IPS DF 6.9 (cell line): Measurements from ENCODE around the gene MIDN.

ENCODE experiments used
- DNase-seq: peaks from one replicate; pipeline ENCODE4 v3.0.0-alpha.2; 2013; ENCODE audit warnings: low read depth, low spot score
- H3K27ac ChIP-seq: one replicate; pipeline ENCODE4 v1.5.1; 2013; ENCODE audit warnings: low read length, control low read depth
- H3K27me3 ChIP-seq: 2 replicates; pipeline ENCODE4 v1.6.1; 2013; ENCODE audit warnings: mild to moderate bottlenecking, low read length; ENCODE audit not compliant: control insufficient read depth, insufficient read depth
- H3K36me3 ChIP-seq: 2 replicates; pipeline ENCODE4 v1.6.1; 2013; ENCODE audit warnings: low read length; ENCODE audit not compliant: control insufficient read depth, insufficient read depth
- H3K4me1 ChIP-seq: 2 replicates; pipeline ENCODE4 v1.6.1; 2013; ENCODE audit warnings: low read length; ENCODE audit not compliant: control insufficient read depth, insufficient read depth
- H3K4me3 ChIP-seq: 2 replicates; pipeline ENCODE4 v1.5.1; 2013; ENCODE audit warnings: mild to moderate bottlenecking, low read length
- H3K9me3 ChIP-seq: 2 replicates; pipeline ENCODE4 v1.6.1; 2013; ENCODE audit warnings: low read length, inconsistent platforms; ENCODE audit not compliant: control insufficient read depth, insufficient read depth
- WGBS: extraction: QIAGEN DNeasy Blood & Tissue Kit; methylation state at CpG from one replicate; pipeline ENCODE4 v1.1.7; 2013; ENCODE audit warnings: mixed read lengths, missing lambda C conversion rate; ENCODE audit not compliant: insufficient read length, insufficient coverage; 5-methylcytosine and 5-hydroxymethylcytosine counted together

MIDN gene

DNA sequence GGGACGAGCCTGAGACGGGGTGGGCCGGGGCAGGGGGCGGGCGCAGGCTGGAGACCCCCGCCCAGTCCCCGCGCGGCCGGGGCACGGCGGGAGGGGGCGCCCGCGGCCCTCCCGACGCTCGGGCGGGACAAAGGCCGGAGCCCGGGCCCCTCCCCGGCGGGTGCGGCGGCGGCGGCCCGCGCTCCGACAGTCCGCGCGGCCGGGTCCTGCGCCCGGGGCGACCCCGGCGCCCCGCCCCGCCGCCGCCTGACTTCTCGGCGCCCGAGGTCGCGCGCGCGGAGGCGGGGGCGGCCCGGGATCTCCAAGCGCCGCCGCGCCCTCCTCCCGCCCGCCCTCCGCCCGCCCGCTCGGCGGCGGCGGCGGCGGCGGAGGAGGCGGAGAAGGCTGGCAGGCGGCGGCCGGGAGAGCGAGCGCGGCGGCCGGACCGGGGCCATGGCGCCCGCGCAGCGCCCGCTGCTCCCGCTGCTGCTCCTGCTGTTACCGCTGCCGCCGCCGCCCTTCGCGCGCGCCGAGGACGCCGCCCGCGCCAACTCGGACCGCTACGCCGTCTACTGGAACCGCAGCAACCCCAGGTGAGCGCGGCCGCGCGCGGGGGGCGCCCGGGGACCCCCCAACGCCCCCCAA is 37.5 kb downstream of the MIDN start, which contains the start of gene EFNA2:
EFNA2 (plus strand) TSS at position 137 of the 624 bp plus-strand sequence; CDS start at position 433, 296 bp downstream.
- Histone ChIP-seq H3K4me3 (peak within 1 kb of the TSS; percentile 49; the same call in 1 of the 2 replicates), H3K9me3 (no peaks in the 10 kb centered on the region), H3K27me3 (peaks cover 5% of the 10 kb centered on the region; the same call in 1 of the 2 replicates), H3K36me3 (peaks cover 2% of the 10 kb centered on the region; the same call in 1 of the 2 replicates), H3K4me1 (no peaks in the 10 kb centered on the region; the same call in 1 of the 2 replicates), H3K27ac (no peak within 1 kb of the TSS)
- WGBS, result no CpG with 5 or more reads among the region's 113 CpGs
- DNase-seq, result no peak

DNA sequence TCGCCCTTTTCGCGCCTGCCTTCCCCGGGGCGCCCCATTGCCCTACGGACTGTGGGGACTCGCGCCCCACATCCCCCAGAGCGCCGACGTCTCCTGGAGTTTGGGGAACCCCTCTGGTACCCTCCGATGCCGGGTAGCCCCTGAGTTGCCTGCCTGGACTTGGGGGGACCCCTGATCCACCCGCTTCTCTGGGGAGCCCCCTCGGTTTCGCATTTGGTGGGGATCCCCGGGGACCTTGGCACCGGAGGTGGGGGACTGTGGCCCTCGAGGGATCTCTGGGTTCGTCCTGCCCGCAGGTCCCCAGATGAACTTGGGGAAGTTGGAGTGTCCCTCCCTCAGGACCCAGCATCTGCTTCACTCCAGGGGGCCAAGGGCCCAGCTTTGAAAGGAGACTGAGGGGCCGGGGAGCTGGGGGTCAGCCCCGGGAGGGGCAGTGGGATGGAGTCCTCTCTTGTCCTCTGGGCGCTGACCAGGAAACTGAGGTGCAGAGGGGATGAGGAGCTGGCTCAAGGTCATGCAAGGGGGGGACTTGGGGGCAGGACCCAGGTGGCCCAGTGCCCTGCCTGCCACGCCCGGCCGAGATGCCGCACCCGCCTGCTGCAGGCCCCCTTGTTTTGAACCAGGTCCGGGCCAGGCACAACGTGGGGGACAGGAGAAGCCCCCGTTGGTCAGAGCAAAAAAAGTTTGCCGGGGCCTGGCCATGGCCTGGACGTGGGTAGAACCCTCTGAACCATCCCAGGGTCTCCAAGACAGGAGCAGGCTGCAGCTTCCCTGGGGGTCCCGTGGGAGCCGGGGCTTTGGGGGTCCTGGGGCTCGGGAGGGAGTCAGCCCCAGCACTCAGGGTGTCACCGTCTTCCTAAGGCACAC is 38.3 kb downstream of the MIDN start:
- DNase-seq, result no peak
- Histone ChIP-seq H3K4me1 (no peaks in the 10 kb centered on the region; the same call in 1 of the 2 replicates), H3K36me3 (peaks cover 2% of the 10 kb centered on the region; the same call in 1 of the 2 replicates), H3K27ac (no peak overlapping the region), H3K9me3 (no peaks in the 10 kb centered on the region), H3K4me3 (peak overlapping the region; percentile 49; the same call in 1 of the 2 replicates), H3K27me3 (peaks cover 5% of the 10 kb centered on the region; the same call in 1 of the 2 replicates)
- WGBS, result no CpG with 5 or more reads among the region's 38 CpGs

DNA sequence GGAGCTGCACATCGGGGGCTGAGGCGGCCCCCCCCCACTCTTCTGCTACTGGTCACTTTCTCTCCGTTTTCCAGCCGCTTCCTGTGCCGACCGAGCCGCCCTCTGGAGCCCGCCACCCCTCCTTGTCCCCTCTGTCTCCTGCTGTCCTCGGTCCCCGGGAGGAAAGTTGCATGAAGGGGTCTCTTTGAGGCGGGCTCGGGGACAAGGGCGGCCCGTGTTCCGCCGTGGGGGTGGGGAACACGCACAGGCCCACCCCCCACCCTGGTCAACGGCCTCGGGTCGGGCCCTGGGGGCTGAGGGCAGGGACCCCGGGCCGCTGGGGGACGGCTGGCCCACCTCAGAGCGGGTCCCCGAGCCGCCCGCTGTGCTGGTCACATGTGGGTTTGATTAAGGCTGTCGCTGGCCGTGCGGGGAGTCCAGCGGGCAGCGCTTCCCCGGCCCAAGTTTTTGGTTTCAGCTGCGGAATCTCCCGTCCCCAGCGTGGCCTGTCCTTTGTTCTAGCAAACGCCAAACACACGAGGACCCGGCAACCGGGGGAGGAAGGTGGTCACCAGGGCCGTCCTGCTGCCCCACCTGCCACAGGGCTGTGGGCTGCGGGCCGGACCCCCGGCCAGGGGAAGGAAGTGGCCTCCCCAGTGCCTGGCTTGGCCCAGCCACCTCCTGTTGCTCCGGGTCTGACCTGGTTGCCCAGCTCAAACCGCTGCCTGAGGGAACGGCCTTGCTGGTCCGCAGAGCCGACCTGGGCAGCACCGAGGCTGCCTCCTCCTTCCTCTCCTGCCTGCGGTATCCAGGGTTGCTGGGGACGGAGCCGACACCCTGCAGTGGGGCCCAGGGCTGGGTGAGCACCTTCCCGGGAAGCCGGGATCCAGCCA is 39.2 kb downstream of the MIDN start:
- no peak overlapping the region for H3K4me3 ChIP-seq
- peaks cover 2% of the 10 kb centered on the region; the same call in 1 of the 2 replicates for H3K36me3 ChIP-seq
- no CpG with 5 or more reads among the region's 55 CpGs for WGBS
- peaks cover 5% of the 10 kb centered on the region; the same call in 1 of the 2 replicates for H3K27me3 ChIP-seq
- DNase-seq, result no peak
- no peak overlapping the region for H3K27ac ChIP-seq
- no peaks in the 10 kb centered on the region; the same call in 1 of the 2 replicates for H3K4me1 ChIP-seq
- no peaks in the 10 kb centered on the region for H3K9me3 ChIP-seq

DNA sequence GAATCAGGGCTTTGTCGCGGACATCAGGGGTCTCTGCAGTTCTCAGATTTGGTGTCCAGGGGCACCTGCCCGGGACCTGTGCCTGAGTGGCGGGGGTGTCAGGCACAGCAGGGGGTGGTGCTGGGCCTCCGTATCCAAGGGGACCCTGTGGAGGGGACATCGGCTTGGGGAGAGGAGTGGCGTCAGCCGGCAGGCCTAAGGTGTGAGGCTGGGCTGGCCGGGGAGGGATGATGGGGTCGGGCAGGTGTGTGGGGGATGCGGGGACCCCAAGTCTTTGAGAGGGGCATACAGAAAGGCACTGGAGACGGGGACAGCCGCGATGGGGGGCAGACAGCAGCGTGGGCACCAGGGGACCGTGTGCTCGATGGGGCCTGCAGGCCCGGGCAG is 39.8 kb downstream of the MIDN start:
- H3K27me3 ChIP-seq, result peaks cover 5% of the 10 kb centered on the region; the same call in 1 of the 2 replicates
- DNase-seq, result no peak
- H3K27ac ChIP-seq, result no peak overlapping the region
- H3K36me3 ChIP-seq, result peaks cover 2% of the 10 kb centered on the region; the same call in 1 of the 2 replicates
- no peaks in the 10 kb centered on the region; the same call in 1 of the 2 replicates for H3K4me1 ChIP-seq
- H3K9me3 ChIP-seq, result no peaks in the 10 kb centered on the region
- no CpG with 5 or more reads among the region's 18 CpGs for WGBS
- H3K4me3 ChIP-seq, result no peak overlapping the region

DNA sequence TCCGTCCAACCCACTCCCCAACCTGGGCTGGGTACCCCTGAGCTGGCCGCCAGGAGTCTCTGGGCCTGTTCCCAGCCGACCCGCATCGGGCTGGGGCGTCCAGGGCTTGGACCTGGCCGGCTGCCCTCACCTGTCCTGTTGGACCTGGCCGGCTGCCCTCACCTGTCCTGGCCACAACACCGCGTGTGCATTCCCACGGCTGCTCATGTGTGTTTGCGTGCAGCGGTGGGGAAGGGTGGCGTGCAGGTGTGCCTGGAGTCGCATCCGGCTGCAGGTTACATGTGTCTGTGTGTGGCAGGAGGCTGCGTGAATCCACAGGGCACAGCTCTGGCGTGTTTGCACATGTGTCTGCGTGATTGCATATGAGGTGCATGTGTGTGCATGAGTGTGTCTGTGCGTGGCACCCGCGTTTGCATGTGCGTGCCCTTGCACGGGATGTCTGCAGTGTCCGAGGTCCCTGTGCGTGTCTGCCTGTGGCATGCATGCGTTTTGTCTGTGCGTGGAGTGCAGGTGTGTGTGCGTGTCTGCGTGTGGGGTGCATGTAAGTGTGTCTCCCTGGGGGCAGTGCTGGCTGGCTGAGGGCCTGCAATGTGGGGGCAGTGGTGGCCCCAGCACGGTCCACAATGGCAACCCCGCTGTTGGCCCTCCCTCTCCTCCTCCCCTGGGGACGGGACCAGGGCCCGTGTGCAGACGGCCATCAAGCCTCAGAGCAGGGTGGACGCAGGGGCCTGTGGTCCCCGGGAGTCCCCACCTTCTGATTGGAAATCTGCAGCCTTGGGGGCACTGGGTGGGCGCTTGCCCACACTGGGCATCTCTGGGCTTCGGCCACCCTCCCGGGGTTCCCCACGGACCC is 40.7 kb downstream of the MIDN start:
- no CpG with 5 or more reads among the region's 41 CpGs for WGBS
- Histone ChIP-seq H3K4me3 (no peak overlapping the region), H3K27me3 (peaks cover 5% of the 10 kb centered on the region; the same call in 1 of the 2 replicates), H3K4me1 (no peaks in the 10 kb centered on the region; the same call in 1 of the 2 replicates), H3K27ac (no peak overlapping the region), H3K9me3 (no peaks in the 10 kb centered on the region), H3K36me3 (no peaks in the 10 kb centered on the region; the same call in 1 of the 2 replicates)
- no peak for DNase-seq

DNA sequence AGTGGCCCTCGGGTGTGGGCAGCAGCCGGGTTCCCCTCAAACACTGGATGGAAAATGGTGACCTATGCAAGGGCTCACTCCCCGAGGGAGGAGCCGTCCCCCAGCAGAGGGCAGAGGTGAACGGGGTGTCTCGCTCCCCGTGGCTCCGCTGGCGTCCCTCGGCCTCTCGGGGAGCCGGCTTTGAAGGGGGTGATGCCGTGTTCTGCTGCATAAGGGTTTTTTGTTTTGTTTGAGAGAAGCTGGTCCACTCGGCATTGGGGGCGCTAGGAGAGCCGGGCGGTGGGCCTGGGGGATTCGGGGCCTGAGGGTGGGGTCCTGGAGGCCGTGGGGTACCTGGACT is 41.3 kb downstream of the MIDN start:
- Histone ChIP-seq H3K27me3 (peaks cover 4% of the 10 kb centered on the region; the same call in 1 of the 2 replicates), H3K4me1 (no peaks in the 10 kb centered on the region; the same call in 1 of the 2 replicates), H3K27ac (no peak overlapping the region), H3K4me3 (no peak overlapping the region), H3K36me3 (no peaks in the 10 kb centered on the region; the same call in 1 of the 2 replicates), H3K9me3 (no peaks in the 10 kb centered on the region)
- no peak for DNase-seq
- WGBS, result no CpG with 5 or more reads among the region's 19 CpGs

DNA sequence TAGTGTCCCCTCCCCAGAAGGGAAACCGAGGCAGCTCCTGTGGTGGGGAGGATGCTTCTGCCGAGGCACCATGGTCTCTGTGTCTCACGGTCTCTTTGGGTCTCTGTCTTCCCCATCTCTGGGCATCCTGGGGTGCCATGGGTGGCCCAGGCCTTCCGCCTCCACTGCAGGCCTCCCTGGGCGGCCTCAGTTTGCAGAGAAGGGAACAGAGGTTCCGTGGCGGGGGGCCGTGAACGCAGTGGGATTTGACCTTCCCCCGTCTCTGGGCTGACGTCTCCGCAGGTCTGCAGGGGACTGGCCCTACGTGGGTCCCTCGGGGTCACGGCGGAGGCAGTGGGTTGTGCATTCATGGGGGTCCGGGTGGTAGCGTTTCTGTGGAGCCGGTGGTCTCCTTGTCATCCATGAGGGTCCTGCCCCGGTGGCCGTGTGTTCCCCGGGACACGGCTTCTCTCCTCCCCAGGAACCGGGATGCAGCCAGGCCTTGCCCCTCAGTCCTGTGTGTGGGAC is 41.9 kb downstream of the MIDN start:
- H3K4me1 ChIP-seq, result no peaks in the 10 kb centered on the region; the same call in 1 of the 2 replicates
- DNase-seq, result no peak
- H3K36me3 ChIP-seq, result no peaks in the 10 kb centered on the region; the same call in 1 of the 2 replicates
- no peak overlapping the region for H3K27ac ChIP-seq
- H3K4me3 ChIP-seq, result no peak overlapping the region
- H3K9me3 ChIP-seq, result no peaks in the 10 kb centered on the region
- WGBS, result no CpG with 5 or more reads among the region's 24 CpGs
- H3K27me3 ChIP-seq, result peaks cover under 1% of the 10 kb centered on the region; the same call in 1 of the 2 replicates

DNA sequence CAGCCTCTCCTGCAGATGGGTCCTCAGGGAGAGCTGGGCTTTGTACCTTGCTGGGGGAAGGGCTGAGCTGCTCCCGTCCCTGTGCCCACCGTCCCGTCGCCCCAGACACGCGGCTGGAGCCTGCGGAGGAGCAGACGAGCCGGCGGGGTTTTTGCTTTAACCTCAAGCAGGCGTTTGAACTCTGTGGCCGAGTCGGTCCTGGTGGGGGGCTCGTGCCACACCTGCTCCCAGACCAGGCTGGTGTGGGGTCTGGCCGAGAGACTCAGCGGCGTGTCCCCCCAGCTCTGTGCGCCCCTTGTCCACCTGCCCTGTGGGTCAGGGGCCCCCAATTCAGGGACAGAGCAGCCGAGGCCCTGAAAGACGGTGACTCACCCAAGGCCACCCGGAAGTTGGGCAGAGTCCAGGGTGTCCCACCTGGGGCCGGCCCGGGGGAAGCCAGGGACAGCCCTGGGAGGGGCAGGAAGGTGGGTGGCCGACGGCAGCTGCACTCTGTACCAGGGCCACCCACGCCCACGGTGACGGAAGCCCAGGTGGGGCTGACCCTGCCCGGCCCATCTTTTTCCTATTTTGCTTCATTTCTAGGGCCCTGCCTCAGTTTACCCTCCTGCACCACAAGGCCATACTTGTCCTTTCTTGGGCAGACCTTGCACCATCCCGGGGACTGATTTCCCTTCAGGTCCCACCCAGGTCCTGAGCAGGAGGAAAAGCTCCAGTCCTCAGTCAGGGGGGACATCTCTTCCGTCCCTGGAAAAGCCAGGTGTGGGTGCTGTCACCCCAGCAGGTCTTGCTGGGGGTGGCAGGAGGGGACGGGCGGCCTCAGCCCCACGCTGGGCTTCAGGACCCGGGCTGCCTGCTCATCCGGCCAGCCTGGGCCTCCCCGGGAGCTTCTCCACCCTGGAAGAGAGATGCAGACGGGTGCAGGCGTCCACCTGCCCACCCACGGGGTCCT is 42.6 kb downstream of the MIDN start:
- Histone ChIP-seq H3K27ac (no peak overlapping the region), H3K27me3 (no peaks in the 10 kb centered on the region), H3K4me3 (no peak overlapping the region), H3K36me3 (no peaks in the 10 kb centered on the region; the same call in 1 of the 2 replicates), H3K9me3 (no peaks in the 10 kb centered on the region), H3K4me1 (no peaks in the 10 kb centered on the region; the same call in 1 of the 2 replicates)
- DNase-seq, result no peak
- WGBS, result no CpG with 5 or more reads among the region's 40 CpGs
